WTC11 (cell line): ENCODE results near the gene IFNA1. TPM values are rescaled to one million over a fixed set of nuclear protein-coding genes. Genes with fewer than 3 reads are reported as not detected.

ENCODE experiments used
- ATAC-seq: fragments of 200-7000 bp; cut with Tn5 transposase; 2 replicates; pipeline ENCODE4 v1.10.0; 2021; ENCODE audit warnings: mild to moderate bottlenecking, moderate library complexity
- CTCF ChIA-PET: fragments of 300-600 bp; sonication (Branson Sonifier 250); formaldehyde crosslinking; loops from one replicate; lab custom pipeline; 2021; ENCODE audit warnings: antibody characterized with exemption; lab: Charles Lee
- POLR2A ChIA-PET: fragments of 350-600 bp; sonication (Branson Sonifier 250); formaldehyde crosslinking; loops from one replicate; lab custom pipeline; 2021; ENCODE audit warnings: antibody characterized with exemption; lab: Charles Lee
- DNase-seq: peaks from one replicate; pipeline ENCODE4 v3.0.0; 2021; ENCODE audit warnings: low spot score
- H3K27ac Mint-ChIP-seq: 2 replicates; pipeline ENCODE4 v1.8.0; 2021; ENCODE audit warnings: mixed read lengths
- H3K27me3 Mint-ChIP-seq: 2 replicates; pipeline ENCODE4 v1.8.0; 2021; ENCODE audit warnings: low read depth, mild to moderate bottlenecking, moderate library complexity, mixed read lengths
- H3K36me3 Mint-ChIP-seq: 2 replicates; pipeline ENCODE4 v1.8.0; 2021; ENCODE audit warnings: mixed read lengths
- H3K4me1 Mint-ChIP-seq: 2 replicates; pipeline ENCODE4 v1.8.0; 2022; ENCODE audit warnings: mixed read lengths
- H3K4me3 Mint-ChIP-seq: 2 replicates; pipeline ENCODE4 v1.8.0; 2021; ENCODE audit warnings: mild to moderate bottlenecking, moderate library complexity, mixed read lengths
- H3K9me3 Mint-ChIP-seq: 2 replicates; pipeline ENCODE4 v1.8.0; 2021; ENCODE audit warnings: mixed read lengths
- ELF4 ChIP-seq: sonication (generic); formaldehyde crosslinking; IDR thresholded peaks from 2 replicates; pipeline ENCODE4 v1.8.1; 2022; ENCODE audit warnings: low read depth, mild to moderate bottlenecking, moderate library complexity, missing genetic modification reagents
- IRF2 ChIP-seq: sonication (generic); formaldehyde crosslinking; IDR thresholded peaks from 2 replicates; pipeline ENCODE4 v1.8.0; 2022; ENCODE audit warnings: low read depth, missing genetic modification reagents, borderline replicate concordance
- JUN ChIP-seq: sonication (generic); formaldehyde crosslinking; IDR thresholded peaks from 2 replicates; pipeline ENCODE4 v1.8.0; 2023; ENCODE audit warnings: mild to moderate bottlenecking, missing genetic modification reagents
- MYBL2 ChIP-seq: sonication (generic); formaldehyde crosslinking; IDR thresholded peaks from 2 replicates; pipeline ENCODE4 v1.8.1; 2023; ENCODE audit warnings: mild to moderate bottlenecking, moderate library complexity, missing genetic modification reagents
- NFATC4 ChIP-seq: fragments of 250-450 bp; sonication (Bioruptor Pico); IDR thresholded peaks from 2 replicates; pipeline ENCODE4 v1.9.0; 2021; ENCODE audit warnings: mild to moderate bottlenecking
- NFE2L1 ChIP-seq: sonication (generic); formaldehyde crosslinking; IDR thresholded peaks from 2 replicates; pipeline ENCODE4 v1.8.1; 2023; ENCODE audit warnings: missing genetic modification reagents
- SP1 ChIP-seq: sonication (generic); formaldehyde crosslinking; conservative IDR thresholded peaks from 2 replicates; pipeline ENCODE4 v1.8.1; 2022; ENCODE audit warnings: missing genetic modification reagents
- TCF7 ChIP-seq: sonication (generic); formaldehyde crosslinking; IDR thresholded peaks from 2 replicates; pipeline ENCODE4 v1.8.0; 2022; ENCODE audit warnings: mild to moderate bottlenecking, low read depth, missing genetic modification reagents, moderate library complexity
- ZNF121 ChIP-seq: sonication (generic); formaldehyde crosslinking; IDR thresholded peaks from 2 replicates; pipeline ENCODE4 v1.8.0; 2023; ENCODE audit warnings: missing genetic modification reagents
- ZNF317 ChIP-seq: sonication (generic); formaldehyde crosslinking; IDR thresholded peaks from 2 replicates; pipeline ENCODE4 v1.8.1; 2023; ENCODE audit warnings: low read depth, mild to moderate bottlenecking, moderate library complexity, missing genetic modification reagents, borderline replicate concordance
- ZNF416 ChIP-seq: fragments of 250-450 bp; sonication (Bioruptor Pico); IDR thresholded peaks from 2 replicates; pipeline ENCODE4 v1.9.0; 2021; ENCODE audit warnings: mild to moderate bottlenecking, inconsistent platforms
- total RNA-seq: library from RNA; stranded (reverse); gene quantifications from 3 replicates; pipeline ENCODE4 v1.2.3, GENCODE V29; 2021
- TF ChIP-seq, protein P1 (sequence below): sonication (generic); formaldehyde crosslinking; IDR thresholded peaks from 2 replicates; pipeline ENCODE4 v1.8.0; 2022; ENCODE audit warnings: mild to moderate bottlenecking, missing genetic modification reagents
- TF ChIP-seq, protein P2 (sequence below): sonication (generic); formaldehyde crosslinking; IDR thresholded peaks from 2 replicates; pipeline ENCODE4 v1.8.1; 2022; ENCODE audit warnings: low read depth, mild to moderate bottlenecking, moderate library complexity, missing genetic modification reagents, borderline replicate concordance
- TF ChIP-seq, protein P3 (sequence below): sonication (generic); formaldehyde crosslinking; IDR thresholded peaks from 2 replicates; pipeline ENCODE4 v1.8.1; 2023; ENCODE audit warnings: mild to moderate bottlenecking, missing genetic modification reagents, moderate library complexity
- TF ChIP-seq, protein P4 (sequence below): sonication (generic); formaldehyde crosslinking; IDR thresholded peaks from 2 replicates; pipeline ENCODE4 v1.8.0; 2023; ENCODE audit warnings: mild to moderate bottlenecking, missing genetic modification reagents
- TF ChIP-seq, protein P5 (sequence below): sonication (generic); formaldehyde crosslinking; IDR thresholded peaks from 2 replicates; pipeline ENCODE4 v1.8.1; 2023; ENCODE audit warnings: mild to moderate bottlenecking, missing genetic modification reagents
- TF ChIP-seq, protein P6 (sequence below): sonication (generic); formaldehyde crosslinking; IDR thresholded peaks from 2 replicates; pipeline ENCODE4 v1.8.1; 2023; ENCODE audit warnings: mild to moderate bottlenecking, missing genetic modification reagents, moderate library complexity
- TF ChIP-seq, protein P7 (sequence below): sonication (generic); formaldehyde crosslinking; IDR thresholded peaks from 2 replicates; pipeline ENCODE4 v1.8.1; 2023; ENCODE audit warnings: mild to moderate bottlenecking, missing genetic modification reagents
- TF ChIP-seq, protein P8 (sequence below): sonication (generic); formaldehyde crosslinking; IDR thresholded peaks from 2 replicates; pipeline ENCODE4 v1.8.1; 2022; ENCODE audit warnings: low read depth, missing genetic modification reagents, borderline replicate concordance

IFNA1 gene
- total RNA-seq, 1 experiment from 2014 or later: not detected

DNA sequence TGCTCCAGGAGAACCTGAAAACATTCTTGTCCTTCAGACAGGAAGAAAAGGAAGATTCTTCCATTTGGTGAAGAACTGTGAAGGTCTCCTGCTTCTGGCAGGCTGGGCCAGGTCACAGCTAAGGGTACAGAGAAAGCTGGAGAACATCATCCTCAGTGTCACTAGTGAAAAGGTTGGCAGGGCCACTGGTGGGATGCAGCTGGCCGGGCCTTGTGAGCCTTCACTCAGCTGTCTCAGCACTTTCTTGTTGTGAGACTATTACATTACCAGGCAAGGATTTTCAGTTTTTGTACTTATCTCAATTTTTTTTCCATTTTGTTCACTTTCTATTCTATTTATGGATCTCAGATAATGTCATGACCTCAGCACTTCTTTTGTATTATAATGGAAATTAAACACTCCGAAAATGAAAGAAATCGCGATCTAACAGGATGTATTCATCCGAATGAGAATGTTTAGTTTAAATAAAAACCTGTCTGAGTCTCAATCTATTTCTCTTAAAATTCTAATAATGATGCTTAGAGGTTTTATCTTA lies 41.2 kb upstream of the IFNA1 start (continued):
- TF ChIP-seq, protein P1, sequence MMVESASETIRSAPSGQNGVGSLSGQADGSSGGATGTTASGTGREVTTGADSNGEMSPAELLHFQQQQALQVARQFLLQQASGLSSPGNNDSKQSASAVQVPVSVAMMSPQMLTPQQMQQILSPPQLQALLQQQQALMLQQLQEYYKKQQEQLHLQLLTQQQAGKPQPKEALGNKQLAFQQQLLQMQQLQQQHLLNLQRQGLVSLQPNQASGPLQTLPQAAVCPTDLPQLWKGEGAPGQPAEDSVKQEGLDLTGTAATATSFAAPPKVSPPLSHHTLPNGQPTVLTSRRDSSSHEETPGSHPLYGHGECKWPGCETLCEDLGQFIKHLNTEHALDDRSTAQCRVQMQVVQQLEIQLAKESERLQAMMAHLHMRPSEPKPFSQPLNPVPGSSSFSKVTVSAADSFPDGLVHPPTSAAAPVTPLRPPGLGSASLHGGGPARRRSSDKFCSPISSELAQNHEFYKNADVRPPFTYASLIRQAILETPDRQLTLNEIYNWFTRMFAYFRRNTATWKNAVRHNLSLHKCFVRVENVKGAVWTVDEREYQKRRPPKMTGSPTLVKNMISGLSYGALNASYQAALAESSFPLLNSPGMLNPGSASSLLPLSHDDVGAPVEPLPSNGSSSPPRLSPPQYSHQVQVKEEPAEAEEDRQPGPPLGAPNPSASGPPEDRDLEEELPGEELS (CRISPR knock-in tag): no peak
- no peak for TF ChIP-seq ZNF121 (CRISPR knock-in tag)
- TF ChIP-seq, all 79 proteins: peak for 0

DNA sequence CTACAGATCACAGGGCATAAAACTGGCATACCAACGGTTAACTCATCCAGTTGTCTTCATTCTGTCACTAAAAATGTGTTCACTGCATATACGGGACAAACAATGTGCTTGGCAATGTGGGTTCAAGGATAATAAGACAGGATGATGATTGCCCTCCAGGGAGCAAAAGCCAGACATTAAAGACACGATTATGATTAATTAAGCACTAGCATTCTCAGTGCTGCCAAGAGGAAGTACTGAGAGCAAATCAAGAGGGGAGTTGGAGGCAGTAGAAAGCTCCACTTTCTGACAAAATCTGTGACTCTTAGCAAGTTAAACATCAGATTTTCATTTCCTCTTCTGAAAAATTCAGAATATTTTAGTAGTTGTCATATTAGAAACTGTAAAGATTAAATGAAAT lies 40.3 kb upstream of the IFNA1 start:
- Mint-ChIP-seq H3K9me3 (no peaks in the 10 kb centered on the region), H3K4me1 (peaks cover 7% of the 10 kb centered on the region), H3K27me3 (peaks cover 66% of the 10 kb centered on the region), H3K4me3 (no peak overlapping the region), H3K36me3 (no peaks in the 10 kb centered on the region), H3K27ac (no peak overlapping the region)
- no peak for DNase-seq
- no peak for ATAC-seq
- POLR2A ChIA-PET: no interaction called here
- CTCF ChIA-PET: no interaction called here
- TF ChIP-seq NFATC4 (no peak), ZNF317 (CRISPR knock-in tag) (no peak), NFE2L1 (no peak), TCF7 (CRISPR knock-in tag) (no peak), MYBL2 (CRISPR knock-in tag) (no peak), JUN (no peak), IRF2 (CRISPR knock-in tag) (no peak), SP1 (CRISPR knock-in tag) (no peak), ELF4 (no peak), ZNF416 (CRISPR knock-in tag) (no peak)
- TF ChIP-seq, protein P2, sequence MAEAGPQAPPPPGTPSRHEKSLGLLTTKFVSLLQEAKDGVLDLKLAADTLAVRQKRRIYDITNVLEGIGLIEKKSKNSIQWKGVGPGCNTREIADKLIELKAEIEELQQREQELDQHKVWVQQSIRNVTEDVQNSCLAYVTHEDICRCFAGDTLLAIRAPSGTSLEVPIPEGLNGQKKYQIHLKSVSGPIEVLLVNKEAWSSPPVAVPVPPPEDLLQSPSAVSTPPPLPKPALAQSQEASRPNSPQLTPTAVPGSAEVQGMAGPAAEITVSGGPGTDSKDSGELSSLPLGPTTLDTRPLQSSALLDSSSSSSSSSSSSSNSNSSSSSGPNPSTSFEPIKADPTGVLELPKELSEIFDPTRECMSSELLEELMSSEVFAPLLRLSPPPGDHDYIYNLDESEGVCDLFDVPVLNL (CRISPR knock-in tag): no peak
- TF ChIP-seq, protein P3, sequence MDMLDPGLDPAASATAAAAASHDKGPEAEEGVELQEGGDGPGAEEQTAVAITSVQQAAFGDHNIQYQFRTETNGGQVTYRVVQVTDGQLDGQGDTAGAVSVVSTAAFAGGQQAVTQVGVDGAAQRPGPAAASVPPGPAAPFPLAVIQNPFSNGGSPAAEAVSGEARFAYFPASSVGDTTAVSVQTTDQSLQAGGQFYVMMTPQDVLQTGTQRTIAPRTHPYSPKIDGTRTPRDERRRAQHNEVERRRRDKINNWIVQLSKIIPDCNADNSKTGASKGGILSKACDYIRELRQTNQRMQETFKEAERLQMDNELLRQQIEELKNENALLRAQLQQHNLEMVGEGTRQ (CRISPR knock-in tag): no peak
- TF ChIP-seq, protein P4, sequence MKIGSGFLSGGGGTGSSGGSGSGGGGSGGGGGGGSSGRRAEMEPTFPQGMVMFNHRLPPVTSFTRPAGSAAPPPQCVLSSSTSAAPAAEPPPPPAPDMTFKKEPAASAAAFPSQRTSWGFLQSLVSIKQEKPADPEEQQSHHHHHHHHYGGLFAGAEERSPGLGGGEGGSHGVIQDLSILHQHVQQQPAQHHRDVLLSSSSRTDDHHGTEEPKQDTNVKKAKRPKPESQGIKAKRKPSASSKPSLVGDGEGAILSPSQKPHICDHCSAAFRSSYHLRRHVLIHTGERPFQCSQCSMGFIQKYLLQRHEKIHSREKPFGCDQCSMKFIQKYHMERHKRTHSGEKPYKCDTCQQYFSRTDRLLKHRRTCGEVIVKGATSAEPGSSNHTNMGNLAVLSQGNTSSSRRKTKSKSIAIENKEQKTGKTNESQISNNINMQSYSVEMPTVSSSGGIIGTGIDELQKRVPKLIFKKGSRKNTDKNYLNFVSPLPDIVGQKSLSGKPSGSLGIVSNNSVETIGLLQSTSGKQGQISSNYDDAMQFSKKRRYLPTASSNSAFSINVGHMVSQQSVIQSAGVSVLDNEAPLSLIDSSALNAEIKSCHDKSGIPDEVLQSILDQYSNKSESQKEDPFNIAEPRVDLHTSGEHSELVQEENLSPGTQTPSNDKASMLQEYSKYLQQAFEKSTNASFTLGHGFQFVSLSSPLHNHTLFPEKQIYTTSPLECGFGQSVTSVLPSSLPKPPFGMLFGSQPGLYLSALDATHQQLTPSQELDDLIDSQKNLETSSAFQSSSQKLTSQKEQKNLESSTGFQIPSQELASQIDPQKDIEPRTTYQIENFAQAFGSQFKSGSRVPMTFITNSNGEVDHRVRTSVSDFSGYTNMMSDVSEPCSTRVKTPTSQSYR (CRISPR knock-in tag): no peak
- TF ChIP-seq, protein P5, sequence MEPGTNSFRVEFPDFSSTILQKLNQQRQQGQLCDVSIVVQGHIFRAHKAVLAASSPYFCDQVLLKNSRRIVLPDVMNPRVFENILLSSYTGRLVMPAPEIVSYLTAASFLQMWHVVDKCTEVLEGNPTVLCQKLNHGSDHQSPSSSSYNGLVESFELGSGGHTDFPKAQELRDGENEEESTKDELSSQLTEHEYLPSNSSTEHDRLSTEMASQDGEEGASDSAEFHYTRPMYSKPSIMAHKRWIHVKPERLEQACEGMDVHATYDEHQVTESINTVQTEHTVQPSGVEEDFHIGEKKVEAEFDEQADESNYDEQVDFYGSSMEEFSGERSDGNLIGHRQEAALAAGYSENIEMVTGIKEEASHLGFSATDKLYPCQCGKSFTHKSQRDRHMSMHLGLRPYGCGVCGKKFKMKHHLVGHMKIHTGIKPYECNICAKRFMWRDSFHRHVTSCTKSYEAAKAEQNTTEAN (CRISPR knock-in tag): no peak
- TF ChIP-seq, protein P6, sequence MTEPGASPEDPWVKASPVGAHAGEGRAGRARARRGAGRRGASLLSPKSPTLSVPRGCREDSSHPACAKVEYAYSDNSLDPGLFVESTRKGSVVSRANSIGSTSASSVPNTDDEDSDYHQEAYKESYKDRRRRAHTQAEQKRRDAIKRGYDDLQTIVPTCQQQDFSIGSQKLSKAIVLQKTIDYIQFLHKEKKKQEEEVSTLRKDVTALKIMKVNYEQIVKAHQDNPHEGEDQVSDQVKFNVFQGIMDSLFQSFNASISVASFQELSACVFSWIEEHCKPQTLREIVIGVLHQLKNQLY: no peak
- TF ChIP-seq, protein P7, sequence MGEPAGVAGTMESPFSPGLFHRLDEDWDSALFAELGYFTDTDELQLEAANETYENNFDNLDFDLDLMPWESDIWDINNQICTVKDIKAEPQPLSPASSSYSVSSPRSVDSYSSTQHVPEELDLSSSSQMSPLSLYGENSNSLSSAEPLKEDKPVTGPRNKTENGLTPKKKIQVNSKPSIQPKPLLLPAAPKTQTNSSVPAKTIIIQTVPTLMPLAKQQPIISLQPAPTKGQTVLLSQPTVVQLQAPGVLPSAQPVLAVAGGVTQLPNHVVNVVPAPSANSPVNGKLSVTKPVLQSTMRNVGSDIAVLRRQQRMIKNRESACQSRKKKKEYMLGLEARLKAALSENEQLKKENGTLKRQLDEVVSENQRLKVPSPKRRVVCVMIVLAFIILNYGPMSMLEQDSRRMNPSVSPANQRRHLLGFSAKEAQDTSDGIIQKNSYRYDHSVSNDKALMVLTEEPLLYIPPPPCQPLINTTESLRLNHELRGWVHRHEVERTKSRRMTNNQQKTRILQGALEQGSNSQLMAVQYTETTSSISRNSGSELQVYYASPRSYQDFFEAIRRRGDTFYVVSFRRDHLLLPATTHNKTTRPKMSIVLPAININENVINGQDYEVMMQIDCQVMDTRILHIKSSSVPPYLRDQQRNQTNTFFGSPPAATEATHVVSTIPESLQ (CRISPR knock-in tag): no peak
- TF ChIP-seq, protein P8, sequence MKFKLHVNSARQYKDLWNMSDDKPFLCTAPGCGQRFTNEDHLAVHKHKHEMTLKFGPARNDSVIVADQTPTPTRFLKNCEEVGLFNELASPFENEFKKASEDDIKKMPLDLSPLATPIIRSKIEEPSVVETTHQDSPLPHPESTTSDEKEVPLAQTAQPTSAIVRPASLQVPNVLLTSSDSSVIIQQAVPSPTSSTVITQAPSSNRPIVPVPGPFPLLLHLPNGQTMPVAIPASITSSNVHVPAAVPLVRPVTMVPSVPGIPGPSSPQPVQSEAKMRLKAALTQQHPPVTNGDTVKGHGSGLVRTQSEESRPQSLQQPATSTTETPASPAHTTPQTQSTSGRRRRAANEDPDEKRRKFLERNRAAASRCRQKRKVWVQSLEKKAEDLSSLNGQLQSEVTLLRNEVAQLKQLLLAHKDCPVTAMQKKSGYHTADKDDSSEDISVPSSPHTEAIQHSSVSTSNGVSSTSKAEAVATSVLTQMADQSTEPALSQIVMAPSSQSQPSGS (CRISPR knock-in tag): no peak
